HFF-Myc (cell line): ENCODE data around the gene CLEC16A.
"Not testable (repeated sequence)": the region's sequence is repeated elsewhere in the genome, so short reads cannot be mapped to it uniquely, and the experiment has no call there.

Source experiments
- DNase-seq: peaks from one replicate; pipeline ENCODE4 v3.0.0-alpha.2; 2011; ENCODE audit warnings: low read depth; ENCODE audit errors: extremely low read depth
- H3K4me3 ChIP-seq: replicated peaks from 2 replicates; pipeline ENCODE4 v1.5.1; 2011; ENCODE audit warnings: low read depth, mild to moderate bottlenecking, control low read depth, low read length
- CTCF ChIP-seq: IDR thresholded peaks from 2 replicates; pipeline ENCODE4 v1.5.1; 2012; ENCODE audit warnings: mild to moderate bottlenecking, low read depth, low read length, control low read depth; ENCODE audit errors: missing control alignments

CLEC16A gene

GRCh38 chr16:11100239-11100750 is 155.9 kb downstream of the CLEC16A start:
- TF ChIP-seq CTCF = peak; percentile 56
- peak; percentile 96 for DNase-seq
- H3K4me3 ChIP-seq = no peak overlapping the region

- TF ChIP-seq CTCF = no peak
- no peak for DNase-seq
- no peak overlapping the region for H3K4me3 ChIP-seq
Measured at GRCh38 chr16:11101283-11101682, 156.9 kb downstream of the CLEC16A start.

- DNase-seq = no peak
- H3K4me3 ChIP-seq = no peak overlapping the region
Measured at GRCh38 chr16:11101695-11102522, 157.5 kb downstream of the CLEC16A start.

GRCh38 chr16:11102523-11102898 is 158.1 kb downstream of the CLEC16A start:
- no peak for TF ChIP-seq CTCF
- DNase-seq = no peak
- no peak overlapping the region for H3K4me3 ChIP-seq

More at GRCh38 chr16:11101695-11102522, 157.5 kb downstream of the CLEC16A start:
- TF ChIP-seq CTCF = no peak

- not testable (repeated sequence) for H3K4me3 ChIP-seq, DNase-seq
Measured at GRCh38 chr16:11103301-11103700, 158.9 kb downstream of the CLEC16A start.

GRCh38 chr16:11104168-11105037 is 160.0 kb downstream of the CLEC16A start:
- no peak overlapping the region for H3K4me3 ChIP-seq
- TF ChIP-seq CTCF = no peak
- DNase-seq = no peak
